Measurements from ENCODE around the gene OR52L1.

DNA sequence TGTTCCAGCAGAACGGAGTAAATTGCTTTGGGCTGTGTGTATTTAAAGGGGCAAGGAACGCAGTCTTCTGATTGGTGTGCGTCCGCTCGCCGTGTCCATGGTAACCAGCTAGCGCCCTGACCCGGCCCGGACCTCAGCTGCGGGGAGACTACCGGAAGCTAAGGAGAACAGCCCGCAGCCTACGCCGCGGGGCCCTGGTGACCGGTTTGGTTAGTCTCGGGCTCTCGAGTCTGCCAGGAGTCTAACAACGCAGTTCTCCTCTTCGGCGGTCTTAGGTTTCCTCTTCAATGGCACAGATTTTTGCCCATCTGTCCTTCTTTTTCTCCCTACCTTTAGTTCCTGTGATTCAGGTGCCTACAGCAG, 48.2 kb downstream of the OR52L1 start:
- TF ChIP-seq POLR2AphosphoS5 (IDR thresholded peaks at IDR 0.05; ENCODE audit: borderline replicate concordance, low read depth, low read length), result no peak
- TF ChIP-seq EZH2 (IDR thresholded peaks at IDR 0.05), result no peak
